ENCODE data around the gene CELA2A. TPM values are rescaled to one million over a fixed set of nuclear protein-coding genes. Genes with fewer than 3 reads are reported as not detected.

CELA2A gene
- total and polyA plus RNA-seq, 9 of the 15 experiments (the other 6 are each of a cell fraction or from before 2014, with no cell fraction given) = 0.62 TPM; not detected in 8

DNA sequence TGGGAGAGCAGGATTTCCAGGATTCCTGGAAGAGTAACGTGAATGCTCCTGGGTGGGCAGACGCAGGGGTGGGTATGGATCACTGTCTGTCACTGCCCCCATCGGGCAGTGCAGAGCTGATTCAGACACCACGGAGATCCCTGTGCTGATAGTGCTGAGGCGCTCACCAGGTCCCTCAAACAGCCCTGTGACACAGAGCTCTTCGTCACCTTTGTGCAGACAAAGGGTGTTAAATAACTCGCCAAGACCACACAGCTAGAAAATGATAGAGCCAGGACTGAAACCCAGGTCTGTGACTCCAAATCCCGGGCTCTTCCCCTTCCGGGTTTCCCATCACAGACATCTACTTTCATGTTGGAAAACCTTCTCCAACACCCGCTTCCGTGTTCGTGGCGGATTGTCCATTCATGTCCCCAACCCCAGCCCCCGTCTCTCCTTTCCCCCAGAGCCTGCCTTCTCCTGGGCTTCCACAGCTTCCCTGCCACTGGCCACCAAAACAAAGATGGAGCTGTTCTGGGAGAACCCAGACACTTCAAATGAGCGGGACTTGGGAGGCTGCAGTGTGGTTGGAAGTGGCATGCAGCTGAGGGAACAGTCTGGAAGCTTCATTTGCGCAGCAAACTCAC lies 44.2 kb upstream of the CELA2A start (continued):
- TF ChIP-seq GATA2 (CRISPR knock-in tag; IDR thresholded peaks at IDR 0.05) (peak; percentile 76), JUND (IDR thresholded peaks at IDR 0.05; ENCODE audit: borderline replicate concordance, low read depth, low read length) (peak; percentile 38; the same call in 1 of the 2 replicates), JUND (tag; IDR thresholded peaks at IDR 0.05; ENCODE audit: borderline replicate concordance, low read depth, low read length) (no peak), SRF (CRISPR knock-in tag; IDR thresholded peaks at IDR 0.05) (no peak), SRSF1 (IDR thresholded peaks at IDR 0.05; ENCODE audit: low read depth, low read length) (no peak), CXXC5 (CRISPR knock-in tag; IDR thresholded peaks at IDR 0.05) (peak; percentile 38; the same call in 1 of the 2 replicates)

DNA sequence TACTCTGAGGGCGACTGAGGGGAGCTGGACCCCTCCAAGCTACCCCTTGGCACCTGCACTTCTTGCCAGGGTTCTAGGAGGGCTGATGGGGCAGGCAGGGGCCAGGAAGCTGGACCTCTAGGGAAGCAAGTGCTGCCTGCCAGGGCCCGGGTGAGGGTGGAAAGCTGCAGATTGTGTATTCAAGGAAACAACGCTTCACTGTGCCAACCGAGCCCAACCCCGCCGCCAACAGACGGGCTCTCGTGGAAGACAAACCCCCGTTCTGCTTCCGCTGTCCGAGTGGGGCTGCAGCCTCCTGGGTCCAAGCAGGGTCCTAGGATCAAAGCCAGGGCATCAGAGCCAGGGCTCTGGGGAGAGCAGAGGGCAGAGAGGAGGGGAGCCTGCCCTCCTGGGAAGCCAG lies 43.7 kb upstream of the CELA2A start:
- Histone ChIP-seq H3K27ac (ENCODE audit: extremely low read depth, low read depth, low read length) (no peak overlapping the region), H3K4me1 (replicated peaks in 1 of 2; ENCODE audit: control insufficient read depth in 2 of 2, insufficient read depth in 2 of 2, low read length in 2 of 2) (peaks cover 45 to 70% of the 10 kb centered on the region in 2 experiments), H3K36me3 (ENCODE audit: control insufficient read depth, insufficient read depth, low read length) (peaks cover 31% of the 10 kb centered on the region), H3K27me3 (ENCODE audit: control insufficient read depth in 2 of 2, insufficient read depth in 2 of 2, low read length in 2 of 2) (no peaks in the 10 kb centered on the region), H3K4me2 (ENCODE audit: insufficient read depth, low read length) (no peak overlapping the region), H3K79me2 (ENCODE audit: control insufficient read depth, insufficient read depth, low read length) (peaks cover 29% of the 10 kb centered on the region), H3K9me1 (ENCODE audit: control insufficient read depth, insufficient read depth, low read length) (no peaks in the 10 kb centered on the region), H3K9ac (ENCODE audit: insufficient read depth in 1 of 2, low read depth in 2 of 2, low read length in 2 of 2) (no peak overlapping the region; a peak in 1 of 4 replicates), H4K20me1 (replicated peaks; ENCODE audit: control insufficient read depth, insufficient read depth, low read length) (peaks cover 27% of the 10 kb centered on the region), H2AFZ (ENCODE audit: low read depth, low read length) (no peak overlapping the region), H3K9me3 (replicated peaks; ENCODE audit: control insufficient read depth, insufficient read depth, low read depth, low read length) (no peaks in the 10 kb centered on the region), H3K4me3 (no peak overlapping the region)
- intact Hi-C loops (cut with micrococcal nuclease) = no loop called here
- FAIRE-seq (no peak), DNase-seq (ENCODE audit: extremely low read depth in 1 of 4, low spot score in 3 of 4) (no peak), ATAC-seq (no peak)
- in situ Hi-C loops (cut with MboI) = no loop called here
- TF ChIP-seq SREBF1 (IDR thresholded peaks at IDR 0.05; ENCODE audit: borderline replicate concordance, low read depth, low read length) = no peak
- peak; percentile 39; the same call in 1 of the 2 replicates for TF ChIP-seq RBFOX2 (IDR thresholded peaks at IDR 0.05; ENCODE audit: low read depth, low read length)
- TF ChIP-seq, protein P1, sequence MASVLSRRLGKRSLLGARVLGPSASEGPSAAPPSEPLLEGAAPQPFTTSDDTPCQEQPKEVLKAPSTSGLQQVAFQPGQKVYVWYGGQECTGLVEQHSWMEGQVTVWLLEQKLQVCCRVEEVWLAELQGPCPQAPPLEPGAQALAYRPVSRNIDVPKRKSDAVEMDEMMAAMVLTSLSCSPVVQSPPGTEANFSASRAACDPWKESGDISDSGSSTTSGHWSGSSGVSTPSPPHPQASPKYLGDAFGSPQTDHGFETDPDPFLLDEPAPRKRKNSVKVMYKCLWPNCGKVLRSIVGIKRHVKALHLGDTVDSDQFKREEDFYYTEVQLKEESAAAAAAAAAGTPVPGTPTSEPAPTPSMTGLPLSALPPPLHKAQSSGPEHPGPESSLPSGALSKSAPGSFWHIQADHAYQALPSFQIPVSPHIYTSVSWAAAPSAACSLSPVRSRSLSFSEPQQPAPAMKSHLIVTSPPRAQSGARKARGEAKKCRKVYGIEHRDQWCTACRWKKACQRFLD (CRISPR knock-in tag; IDR thresholded peaks at IDR 0.05) = no peak
- 0 out of 2 replicates have a peak, but pooled peaks have one; percentile 34 for TF ChIP-seq SRSF3 (IDR thresholded peaks at IDR 0.05; ENCODE audit: insufficient read depth, low read length)
- ChIA-PET CTCF (ENCODE audit: low intra/inter-chr PET ratio) (no interaction called here), POLR2A (interaction anchor here (0.6 to 1.1 kb wide), 5 partner anchors 14 to 247 kb away, joined by 3 to 4 read pairs (median 3); a partner anchor contains a TSS)
- WGBS (ENCODE audit: insufficient coverage, low coverage, missing lambda C conversion rate) = 90% methylated on average over 11 of the region's 11 CpGs
- no TSS peak for BruUV-seq (replicated peaks)

Data from K562 (cell line).